ENCODE measurements around the gene DUSP8. TPM values are rescaled to one million over a fixed set of nuclear protein-coding genes. Genes with fewer than 3 reads are reported as not detected.
"Not testable (repeated sequence)": the region's sequence is repeated elsewhere in the genome, so short reads cannot be mapped to it uniquely, and the experiment has no call there.

Gene DUSP8
- total RNA-seq, 5 donors from 2014 or later (not counting 1 experiment from before 2014, with no cell fraction given): 5.2 to 64.3 (median 8.7) TPM

DNA sequence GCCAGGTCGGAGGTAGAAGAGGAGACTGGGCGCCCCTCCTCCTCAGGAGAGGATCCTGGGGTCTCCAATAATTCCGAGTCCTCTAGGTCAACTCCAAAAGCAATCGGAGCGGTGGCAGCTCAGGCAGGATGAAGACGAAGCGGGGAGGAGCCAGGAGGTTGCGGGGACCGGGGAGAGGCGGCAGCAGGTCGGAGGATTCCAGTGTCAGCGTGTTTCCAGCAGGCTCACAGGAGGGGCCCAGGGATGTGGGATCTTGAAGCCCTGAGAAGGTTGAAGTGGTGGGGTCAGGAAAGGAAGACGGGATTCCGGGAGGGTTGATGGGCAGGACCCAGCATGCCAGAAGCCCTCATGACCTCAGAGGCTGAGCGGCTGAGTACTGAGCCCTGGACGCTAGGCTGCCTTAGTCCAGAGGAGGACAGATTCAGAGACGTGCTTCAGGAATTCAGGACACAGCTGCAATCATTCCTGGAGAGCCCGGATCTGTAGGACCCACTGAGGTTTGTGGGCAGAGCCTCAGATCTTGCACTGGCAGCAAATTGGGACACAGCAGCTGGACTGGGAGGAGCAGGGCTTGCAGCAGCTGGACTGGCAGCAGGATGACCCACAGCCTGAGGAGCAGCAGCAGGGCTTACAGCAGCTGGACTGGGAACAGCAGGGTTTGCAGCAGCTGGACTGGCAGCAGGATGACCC is 35.2 kb upstream of the DUSP8 start:
- H3K9me3 ChIP-seq; ATAC-seq (replicated peaks in 1 of 4); H3K27ac ChIP-seq (ENCODE audit: low read length); H3K27ac Mint-ChIP-seq; POLR2A ChIA-PET; H3K4me3 Mint-ChIP-seq; H3K4me3 ChIP-seq (ENCODE audit: control insufficient read depth in 1 of 2, extremely low read depth in 1 of 2, low read length in 1 of 2); H3K36me3 Mint-ChIP-seq; H3K9me3 Mint-ChIP-seq; DNase-seq; H3K36me3 ChIP-seq (ENCODE audit: control insufficient read depth in 2 of 2, extremely low read depth in 1 of 2, insufficient read depth in 1 of 2, low read length in 1 of 2); CTCF ChIA-PET: not testable (repeated sequence)
- Mint-ChIP-seq H3K4me1 (peaks cover 6 to 11% (median 9%) of the 10 kb centered on the region in 3 donors), H3K27me3 (peaks cover 26 to 35% of the 10 kb centered on the region in 2 donors)
- 68% methylated on average over 18 of the region's 18 CpGs for WGBS (ENCODE audit: insufficient coverage)
- H3K4me1 ChIP-seq (ENCODE audit: control insufficient read depth in 1 of 2, extremely low read depth in 1 of 2, insufficient read depth in 2 of 2, low read length in 2 of 2): peaks cover 0 to 11% of the 10 kb centered on the region in 2 experiments
- H3K27me3 ChIP-seq (replicated peaks in 1 of 2; ENCODE audit: control insufficient read depth in 2 of 2, extremely low read depth in 1 of 2, insufficient read depth in 2 of 2, low read length in 1 of 2): peaks cover 0 to 49% of the 10 kb centered on the region in 2 experiments

DNA sequence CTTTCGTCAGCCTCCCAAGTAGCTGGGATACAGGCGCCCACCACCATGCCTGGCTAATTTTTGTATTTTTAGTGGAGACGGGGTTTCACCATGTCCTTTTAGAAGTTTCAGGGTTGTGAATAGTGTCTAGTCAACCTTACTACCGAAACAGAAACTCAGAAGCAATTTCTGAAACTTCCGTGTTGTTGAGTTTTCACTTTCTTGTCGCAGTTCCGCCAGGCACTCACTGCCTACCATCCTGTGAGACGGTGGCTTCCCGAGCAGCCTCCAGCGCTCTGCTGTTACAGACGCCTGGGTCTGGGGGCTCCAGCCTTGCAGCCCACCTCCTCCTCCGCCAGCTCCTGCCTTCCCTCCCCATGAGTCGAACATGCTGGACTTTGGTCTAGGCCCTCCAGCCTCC is 33.9 kb upstream of the DUSP8 start:
- H3K9me3 Mint-ChIP-seq; H3K4me3 ChIP-seq (ENCODE audit: control insufficient read depth in 1 of 2, extremely low read depth in 1 of 2, low read length in 1 of 2); POLR2A ChIA-PET; H3K36me3 Mint-ChIP-seq; H3K36me3 ChIP-seq (ENCODE audit: control insufficient read depth in 2 of 2, extremely low read depth in 1 of 2, insufficient read depth in 1 of 2, low read length in 1 of 2); H3K9me3 ChIP-seq: not testable (repeated sequence)
- H3K27ac ChIP-seq (ENCODE audit: low read length): peak overlapping the region; percentile 34
- peak in 3 of 35 experiments; percentile 16 to 35 (median 28) for DNase-seq
- peaks cover 0 to 11% of the 10 kb centered on the region in 2 experiments for H3K4me1 ChIP-seq (ENCODE audit: control insufficient read depth in 1 of 2, extremely low read depth in 1 of 2, insufficient read depth in 2 of 2, low read length in 2 of 2)
- H3K27me3 ChIP-seq (replicated peaks in 1 of 2; ENCODE audit: control insufficient read depth in 2 of 2, extremely low read depth in 1 of 2, insufficient read depth in 2 of 2, low read length in 1 of 2): peaks cover 0 to 45% of the 10 kb centered on the region in 2 experiments
- peaks cover 32 to 33% of the 10 kb centered on the region in 2 donors for H3K27me3 Mint-ChIP-seq
- H3K27ac Mint-ChIP-seq: peak overlapping the region; percentile 71 to 79
- WGBS (ENCODE audit: insufficient coverage): 36% methylated on average over 8 of the region's 13 CpGs
- H3K4me1 Mint-ChIP-seq: peaks cover 6 to 11% (median 9%) of the 10 kb centered on the region in 3 donors
- CTCF ChIA-PET: interaction anchor here in 1 of 2 donors (1.2 kb wide), 1 partner anchor 40 kb away, joined by 3 read pairs; no protein-coding TSS in a partner anchor
- peak; percentile 31 to 71 (median 56) for ATAC-seq (replicated peaks in 1 of 4)
- H3K4me3 Mint-ChIP-seq: peak overlapping the region; percentile 39 to 59 (median 55)

DNA sequence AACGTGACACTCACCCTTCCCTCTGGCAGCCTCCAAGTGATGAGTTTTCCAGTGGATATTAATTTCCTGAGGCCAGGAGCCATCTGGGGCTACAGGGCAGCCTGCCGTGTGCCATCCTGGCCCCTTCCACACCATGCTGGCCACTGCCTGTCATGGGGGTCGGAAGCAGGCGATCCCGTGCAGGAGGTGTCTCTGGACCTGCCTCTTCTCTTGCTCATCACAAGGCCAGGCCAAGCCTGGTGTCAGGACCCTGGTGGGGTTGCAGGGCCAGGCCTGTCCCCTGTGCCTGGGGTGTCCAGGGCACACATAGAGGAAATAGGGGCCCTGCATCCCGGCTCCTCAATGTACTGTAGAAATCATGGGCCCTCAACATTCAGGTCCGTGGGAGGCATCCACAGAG is 32.6 kb upstream of the DUSP8 start:
- no peaks in the 10 kb centered on the region for H3K9me3 ChIP-seq
- H3K27ac ChIP-seq (ENCODE audit: low read length): no peak overlapping the region
- DNase-seq: no peak
- H3K4me1 Mint-ChIP-seq: peaks cover 6 to 11% (median 9%) of the 10 kb centered on the region in 3 donors
- ChIA-PET POLR2A (no interaction called here), CTCF (no interaction called here)
- peaks cover 0 to 11% of the 10 kb centered on the region in 2 experiments for H3K4me1 ChIP-seq (ENCODE audit: control insufficient read depth in 1 of 2, extremely low read depth in 1 of 2, insufficient read depth in 2 of 2, low read length in 2 of 2)
- H3K27me3 ChIP-seq (replicated peaks in 1 of 2; ENCODE audit: control insufficient read depth in 2 of 2, extremely low read depth in 1 of 2, insufficient read depth in 2 of 2, low read length in 1 of 2): peaks cover 0 to 43% of the 10 kb centered on the region in 2 experiments
- no peak for ATAC-seq (replicated peaks in 1 of 4)
- H3K27me3 Mint-ChIP-seq: peaks cover 23 to 27% of the 10 kb centered on the region in 2 donors
- H3K4me3 Mint-ChIP-seq: no peak overlapping the region
- H3K4me3 ChIP-seq (ENCODE audit: control insufficient read depth in 1 of 2, extremely low read depth in 1 of 2, low read length in 1 of 2): no peak overlapping the region
- no peaks in the 10 kb centered on the region for H3K36me3 ChIP-seq (ENCODE audit: control insufficient read depth in 2 of 2, extremely low read depth in 1 of 2, insufficient read depth in 1 of 2, low read length in 1 of 2)
- H3K27ac Mint-ChIP-seq: no peak overlapping the region
- H3K36me3 Mint-ChIP-seq: no peaks in the 10 kb centered on the region
- WGBS (ENCODE audit: insufficient coverage): 93% methylated on average over 7 of the region's 7 CpGs
- H3K9me3 Mint-ChIP-seq: no peaks in the 10 kb centered on the region

- Histone ChIP-seq H3K9me3 (no peaks in the 10 kb centered on the region), H3K27me3 (replicated peaks in 1 of 2; ENCODE audit: control insufficient read depth in 2 of 2, extremely low read depth in 1 of 2, insufficient read depth in 2 of 2, low read length in 1 of 2) (peaks cover 0 to 42% of the 10 kb centered on the region in 2 experiments), H3K36me3 (ENCODE audit: control insufficient read depth in 2 of 2, extremely low read depth in 1 of 2, insufficient read depth in 1 of 2, low read length in 1 of 2) (no peaks in the 10 kb centered on the region), H3K4me1 (ENCODE audit: control insufficient read depth in 1 of 2, extremely low read depth in 1 of 2, insufficient read depth in 2 of 2, low read length in 2 of 2) (peaks cover 0 to 11% of the 10 kb centered on the region in 2 experiments), H3K27ac (ENCODE audit: low read length) (no peak overlapping the region), H3K4me3 (ENCODE audit: control insufficient read depth in 1 of 2, extremely low read depth in 1 of 2, low read length in 1 of 2) (no peak overlapping the region)
- 92% methylated on average over 11 of the region's 11 CpGs for WGBS (ENCODE audit: insufficient coverage)
- ATAC-seq (replicated peaks in 1 of 4): no peak
- Mint-ChIP-seq H3K27me3 (peaks cover 27 to 32% of the 10 kb centered on the region in 2 donors), H3K9me3 (no peaks in the 10 kb centered on the region), H3K27ac (no peak overlapping the region), H3K4me1 (peaks cover 6 to 11% (median 11%) of the 10 kb centered on the region in 3 donors), H3K4me3 (no peak overlapping the region), H3K36me3 (no peaks in the 10 kb centered on the region)
- ChIA-PET POLR2A (no interaction called here), CTCF (no interaction called here)
- no peak for DNase-seq
These were observed 32.1 kb upstream of the DUSP8 start for GRCh38 chr11:1604181-1604580.

- Histone ChIP-seq H3K9me3 (no peaks in the 10 kb centered on the region), H3K27me3 (replicated peaks in 1 of 2; ENCODE audit: control insufficient read depth in 2 of 2, extremely low read depth in 1 of 2, insufficient read depth in 2 of 2, low read length in 1 of 2) (peaks cover 2 to 45% of the 10 kb centered on the region in 2 experiments), H3K27ac (ENCODE audit: low read length) (no peak overlapping the region), H3K36me3 (ENCODE audit: control insufficient read depth in 2 of 2, extremely low read depth in 1 of 2, insufficient read depth in 1 of 2, low read length in 1 of 2) (no peaks in the 10 kb centered on the region), H3K4me3 (ENCODE audit: control insufficient read depth in 1 of 2, extremely low read depth in 1 of 2, low read length in 1 of 2) (no peak overlapping the region), H3K4me1 (ENCODE audit: control insufficient read depth in 1 of 2, extremely low read depth in 1 of 2, insufficient read depth in 2 of 2, low read length in 2 of 2) (peaks cover 0 to 11% of the 10 kb centered on the region in 2 experiments)
- no peak for ATAC-seq (replicated peaks in 1 of 4)
- H3K27ac Mint-ChIP-seq: no peak overlapping the region
- ChIA-PET POLR2A (no interaction called here), CTCF (no interaction called here)
- H3K4me3 Mint-ChIP-seq: no peak overlapping the region
- no peaks in the 10 kb centered on the region for H3K9me3 Mint-ChIP-seq
- H3K4me1 Mint-ChIP-seq: peaks cover 6 to 15% (median 14%) of the 10 kb centered on the region in 3 donors
- H3K36me3 Mint-ChIP-seq: no peaks in the 10 kb centered on the region
- 88% methylated on average over 1 of the region's 1 CpG for WGBS (ENCODE audit: insufficient coverage)
- H3K27me3 Mint-ChIP-seq: peaks cover 27 to 31% of the 10 kb centered on the region in 2 donors
- DNase-seq: no peak
These were observed 31.6 kb upstream of the DUSP8 start for GRCh38 chr11:1603629-1604028.

DNA sequence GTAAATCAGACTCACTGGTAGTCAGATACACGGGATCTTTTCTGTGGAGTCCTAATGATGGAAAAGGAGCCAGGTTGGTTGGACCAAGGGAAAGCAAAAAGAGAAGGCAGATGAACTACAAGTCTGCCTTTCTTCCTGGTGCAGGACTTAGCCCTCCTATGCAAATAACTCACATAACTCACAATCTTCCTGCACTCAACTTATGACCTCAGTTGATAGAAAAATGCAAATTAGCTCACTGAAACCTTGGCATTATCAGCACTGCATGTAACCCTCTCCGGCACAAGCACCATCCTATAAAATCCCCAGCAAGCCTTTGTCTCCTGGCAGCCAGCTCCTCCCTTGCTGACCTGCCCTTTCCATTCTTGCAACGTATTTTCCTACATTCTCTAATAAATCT is 29.6 kb upstream of the DUSP8 start:
- CTCF ChIA-PET: interaction anchor here in 1 of 2 donors (1.0 kb wide), 1 partner anchor 55 kb away, joined by 3 read pairs; no protein-coding TSS in a partner anchor
- peaks cover 0 to 11% of the 10 kb centered on the region in 2 experiments for H3K4me1 ChIP-seq (ENCODE audit: control insufficient read depth in 1 of 2, extremely low read depth in 1 of 2, insufficient read depth in 2 of 2, low read length in 2 of 2)
- H3K9me3 Mint-ChIP-seq; H3K36me3 Mint-ChIP-seq; DNase-seq; H3K36me3 ChIP-seq (ENCODE audit: control insufficient read depth in 2 of 2, extremely low read depth in 1 of 2, insufficient read depth in 1 of 2, low read length in 1 of 2); POLR2A ChIA-PET; H3K4me3 Mint-ChIP-seq; ATAC-seq (replicated peaks in 1 of 4); H3K27ac ChIP-seq (ENCODE audit: low read length); H3K4me3 ChIP-seq (ENCODE audit: control insufficient read depth in 1 of 2, extremely low read depth in 1 of 2, low read length in 1 of 2); H3K9me3 ChIP-seq: not testable (repeated sequence)
- H3K4me1 Mint-ChIP-seq: peaks cover 6 to 19% (median 12%) of the 10 kb centered on the region in 3 donors
- H3K27me3 ChIP-seq (replicated peaks in 1 of 2; ENCODE audit: control insufficient read depth in 2 of 2, extremely low read depth in 1 of 2, insufficient read depth in 2 of 2, low read length in 1 of 2): peaks cover 2 to 44% of the 10 kb centered on the region in 2 experiments
- peaks cover 22 to 40% of the 10 kb centered on the region in 2 donors for H3K27me3 Mint-ChIP-seq
- WGBS (ENCODE audit: insufficient coverage): 20% methylated on average over 1 of the region's 3 CpGs
- H3K27ac Mint-ChIP-seq: peak overlapping the region in 1 of 2 donors; percentile 29

Data from T-cell (primary cell).